H1 (cell line): ENCODE results near the gene ADM5. TPM values are rescaled to one million over a fixed set of nuclear protein-coding genes. Genes with fewer than 3 reads are reported as not detected.

Experiments
- BACH1 ChIP-seq: IDR thresholded peaks from 2 replicates; pipeline ENCODE4 v1.6.1; 2012; ENCODE audit warnings: low read length, improper control_type of control experiment
- BCL11A ChIP-seq, 2 experiments: IDR thresholded peaks; one replicate each; pipeline ENCODE4 v1.6.1; 2011; ENCODE audit warnings: low read depth in 2 of 2, low read length in 2 of 2, mild to moderate bottlenecking in 2 of 2
- POLR2AphosphoS5 ChIP-seq: IDR thresholded peaks from 2 replicates; pipeline ENCODE4 v1.6.1; 2011; ENCODE audit warnings: low read depth, low read length
- RFX5 ChIP-seq: IDR thresholded peaks from 2 replicates; pipeline ENCODE4 v1.6.1; 2011; ENCODE audit warnings: low read depth, low read length, improper control_type of control experiment, borderline replicate concordance
- RNF2 ChIP-seq: fragments of 200-900, 300-1000 bp; sonication (generic); IDR thresholded peaks from 2 replicates; pipeline ENCODE4 v1.7.1; 2016; ENCODE audit warnings: borderline replicate concordance, low read depth, mild to moderate bottlenecking, antibody characterized with exemption, low read length; ENCODE audit not compliant: poor library complexity, severe bottlenecking; ENCODE audit errors: missing control alignments
- polyA plus RNA-seq, 7 experiments: library from polyadenylated mRNA; depleted of rRNA in 3 of 7; stranded (reverse) in 5 of 7; unstranded in 2 of 7; fragments of >200 nt in 5 of 7; fragments of 200-250 nt in 2 of 7; gene quantifications; 1 replicate in 5 of 7; 2 replicates in 1 of 7; 4 replicates in 1 of 7; pipeline versions ENCODE4 v1.2.1 to v1.2.3, GENCODE V29; 2011 to 2013; ENCODE audit warnings: missing spikeins in 2 of 7, mixed read lengths in 2 of 7
- total RNA-seq: library from RNA; stranded (reverse); fragmentation: NEBNext Ultra II Directional; extraction: Animal tissue kit (Norgen Biotek cat#: 25700); gene quantifications from 2 replicates; pipeline ENCODE4 v1.2.1, GENCODE V29; 2021

Gene ADM5
- total and polyA plus RNA-seq, 2 of the 8 experiments (the other 6 are each of a cell fraction or from before 2014, with no cell fraction given) = 2.5 to 2.6 TPM

DNA sequence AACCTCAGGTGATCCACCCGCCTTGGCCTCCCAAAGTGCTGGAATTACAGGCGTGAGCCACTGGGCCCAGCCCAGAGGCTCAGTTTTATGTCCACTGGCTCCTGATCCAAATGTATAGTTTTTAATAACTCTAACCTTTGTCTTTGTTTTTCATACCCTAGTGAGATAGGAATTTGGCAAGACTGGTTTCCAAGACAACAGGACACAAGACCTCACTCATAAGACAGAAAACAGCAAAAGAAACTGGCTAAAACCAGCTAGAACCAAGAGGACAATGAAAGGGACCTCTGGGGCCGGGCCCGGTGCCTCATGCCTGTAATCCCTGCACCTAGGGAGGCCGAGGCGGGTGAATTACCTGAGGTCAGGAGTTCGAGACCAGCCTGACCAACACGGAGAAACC, 29.1 kb downstream of the ADM5 start (continued):
- TF ChIP-seq BACH1 (no peak), RNF2 (no peak), RFX5 (no peak), POLR2AphosphoS5 (no peak), BCL11A (IDR thresholded peaks at IDR 0.05; ENCODE audit: low read depth in 2 of 2, low read length in 2 of 2) (no peak)
